RWPE1 (cell line): ENCODE data around the gene POLN.

Experiments used
- CTCF ChIA-PET: fragments of 350-600 bp; sonication (Branson Sonifier 250); formaldehyde crosslinking; extraction: SDS; loops from one replicate; lab custom pipeline; 2021; lab: Yijun Ruan, JAX
- POLR2A ChIA-PET: fragments of 400-600 bp; formaldehyde crosslinking; extraction: SDS; loops from one replicate; lab custom pipeline; 2020; ENCODE audit warnings: antibody characterized with exemption; ENCODE audit not compliant: low non-redundant PET; lab: Yijun Ruan, JAX
- DNase-seq: peaks from one replicate; pipeline ENCODE4 v3.0.0; 2012; ENCODE audit warnings: low spot score
- H3K27ac ChIP-seq: fragments of 450-650 bp; 2 replicates; pipeline ENCODE4 v1.5.1; 2017
- CTCF ChIP-seq: fragments of 450-650 bp; conservative IDR thresholded peaks from 2 replicates; pipeline ENCODE4 v1.5.1; 2017; ENCODE audit warnings: low read depth, mild to moderate bottlenecking

POLN gene

GRCh38 chr4:2180410-2180809 is 61.5 kb downstream of the POLN start:
- ChIA-PET POLR2A (no interaction called here), CTCF (no interaction called here)
- no peak for DNase-seq
- no peak overlapping the region for H3K27ac ChIP-seq
- TF ChIP-seq CTCF = no peak

GRCh38 chr4:2179717-2180116 is 62.2 kb downstream of the POLN start:
- TF ChIP-seq CTCF = no peak
- DNase-seq = no peak
- POLR2A ChIA-PET = no interaction called here
- H3K27ac ChIP-seq = no peak overlapping the region
- CTCF ChIA-PET = no interaction called here

GRCh38 chr4:2178986-2179385 is 62.9 kb downstream of the POLN start:
- CTCF ChIA-PET = no interaction called here
- DNase-seq = no peak
- no peak for TF ChIP-seq CTCF
- H3K27ac ChIP-seq = no peak overlapping the region
- POLR2A ChIA-PET = no interaction called here

- no peak for DNase-seq
- TF ChIP-seq CTCF = no peak
- ChIA-PET POLR2A (no interaction called here), CTCF (no interaction called here)
- H3K27ac ChIP-seq = no peak overlapping the region
These were observed 64.4 kb downstream of the POLN start for GRCh38 chr4:2177443-2178093.

GRCh38 chr4:2175990-2176698 is 65.8 kb downstream of the POLN start:
- no peak for DNase-seq
- CTCF ChIA-PET = interaction anchor here (0.5 kb wide), 1 partner anchor 133 kb away, joined by 3 read pairs; no protein-coding TSS in a partner anchor
- no peak for TF ChIP-seq CTCF
- H3K27ac ChIP-seq = no peak overlapping the region
- POLR2A ChIA-PET = no interaction called here

- TF ChIP-seq CTCF = no peak
- CTCF ChIA-PET = no interaction called here
These were observed 67.9 kb downstream of the POLN start for GRCh38 chr4:2174061-2174460.

More at GRCh38 chr4:2174061-2174460, 67.9 kb downstream of the POLN start:
- no peak for DNase-seq
- POLR2A ChIA-PET = no interaction called here
- H3K27ac ChIP-seq = no peak overlapping the region
